Lower leg skin (tissue), 4 donors: ENCODE data around the gene STUM. TPM values are rescaled to one million over a fixed set of nuclear protein-coding genes. Genes with fewer than 3 reads are reported as not detected.
A peak's percentile ranks its signal among the peaks of the same experiment; 100 is the strongest.
"Not testable (repeated sequence)": the region's sequence is repeated elsewhere in the genome, so short reads cannot be mapped to it uniquely, and the experiment has no call there.

Experiments
- DNase-seq, 2 donors: peaks; one replicate each; pipeline ENCODE4 v3.0.0-alpha.2; 2019; ENCODE audit warnings: low spot score in 2 of 2
- H3K4me3 ChIP-seq: fragments of 200-600 bp; sonication (generic); 2 replicates; pipeline ENCODE4 v1.5.1; 2017; ENCODE audit warnings: mild to moderate bottlenecking, low read depth; ENCODE audit not compliant: poor library complexity, severe bottlenecking
- CTCF ChIP-seq, 3 donors: fragments of 450-650 bp; IDR thresholded peaks; one replicate each; pipeline ENCODE4 v1.5.1; 2016; ENCODE audit warnings: antibody characterized with exemption in 3 of 3, mild to moderate bottlenecking in 3 of 3, moderate library complexity in 2 of 3
- POLR2A ChIP-seq, 2 donors: fragments of 450-650 bp; IDR thresholded peaks; one replicate each; pipeline ENCODE4 v1.6.1; 2016 to 2017; ENCODE audit warnings: antibody characterized with exemption in 2 of 2, mild to moderate bottlenecking in 1 of 2, moderate library complexity in 1 of 2
- WGBS, 2 donors: methylation state at CpG; one replicate each; pipeline ENCODE4 v1.1.5; 2018; 5-methylcytosine and 5-hydroxymethylcytosine counted together
- intact Hi-C: fragments of 100-400 bp; cut with DNase I; formaldehyde crosslinking; loops from one replicate; pipeline ENCODE4 v1.15.0; 2023; ENCODE audit warnings: low total_unique reads
- total RNA-seq, 4 donors: library from RNA; depleted of rRNA; stranded (reverse); fragments of >200 nt; gene quantifications; one replicate each; pipeline ENCODE4 v1.1.0, GENCODE V29; 2016

Gene STUM, protein sequence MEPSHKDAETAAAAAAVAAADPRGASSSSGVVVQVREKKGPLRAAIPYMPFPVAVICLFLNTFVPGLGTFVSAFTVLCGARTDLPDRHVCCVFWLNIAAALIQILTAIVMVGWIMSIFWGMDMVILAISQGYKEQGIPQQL
- 1 to 10 TPM; 1.0 to 6.6 (median 3.4) TPM for total RNA-seq

DNA sequence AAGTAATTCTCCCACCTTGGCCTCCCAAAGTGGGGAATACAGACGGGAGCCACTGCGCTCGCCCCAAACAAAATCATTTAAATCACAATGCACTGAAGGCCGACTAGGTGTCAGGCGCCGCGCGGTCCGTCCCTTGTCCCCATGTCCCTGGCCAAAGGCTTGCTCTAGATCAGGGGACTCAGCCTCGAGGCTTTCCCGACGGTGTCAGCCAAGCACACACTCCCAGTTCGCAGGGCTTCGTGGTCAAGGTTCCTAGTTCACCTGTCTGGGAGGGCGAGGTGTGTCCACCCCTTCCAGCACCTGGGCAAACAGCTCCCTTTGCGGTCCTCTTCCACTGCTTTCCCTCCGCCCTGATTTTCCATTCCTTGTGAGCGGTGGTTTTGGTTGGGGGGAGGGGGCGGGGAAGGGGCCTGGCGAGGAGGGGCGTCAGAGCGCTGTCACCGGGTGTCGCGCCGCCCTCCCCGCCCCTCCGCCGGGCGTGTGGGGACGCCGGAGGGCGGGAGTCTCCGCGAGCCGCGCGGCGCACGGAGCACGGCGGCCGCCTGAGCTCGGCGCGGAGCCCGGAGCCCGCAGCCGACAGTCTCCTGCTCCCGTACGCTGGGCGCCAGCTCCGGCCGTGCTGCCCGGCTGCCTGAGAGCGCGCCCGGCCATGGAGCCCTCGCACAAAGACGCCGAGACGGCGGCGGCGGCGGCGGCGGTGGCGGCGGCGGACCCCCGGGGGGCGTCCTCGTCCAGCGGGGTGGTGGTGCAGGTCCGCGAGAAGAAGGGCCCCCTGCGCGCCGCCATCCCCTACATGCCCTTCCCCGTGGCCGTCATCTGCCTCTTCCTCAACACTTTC, at the start of gene STUM:
Gene STUM (plus strand): TSS at position 509 of the 838 bp plus-strand sequence. CDS start 141 bp downstream, at position 650.
- intact Hi-C loops = no loop called here
- DNase-seq = no peak
- TF ChIP-seq CTCF (IDR thresholded peaks at IDR 0.05) (no peak), POLR2A (IDR thresholded peaks at IDR 0.05) (no peak)
- peak within 1 kb of the TSS; percentile 36 for H3K4me3 ChIP-seq
- WGBS, 2 donors = 1% methylated on average over 43 to 44 of the region's 82 CpGs

- WGBS, 2 donors = 87 to 92% methylated on average over 3 of the region's 3 CpGs
- intact Hi-C loops, DNase-seq, H3K4me3 ChIP-seq: not testable (repeated sequence)
Observed at GRCh38 chr1:226499699-226500098, 48.9 kb upstream of the STUM start.

DNA sequence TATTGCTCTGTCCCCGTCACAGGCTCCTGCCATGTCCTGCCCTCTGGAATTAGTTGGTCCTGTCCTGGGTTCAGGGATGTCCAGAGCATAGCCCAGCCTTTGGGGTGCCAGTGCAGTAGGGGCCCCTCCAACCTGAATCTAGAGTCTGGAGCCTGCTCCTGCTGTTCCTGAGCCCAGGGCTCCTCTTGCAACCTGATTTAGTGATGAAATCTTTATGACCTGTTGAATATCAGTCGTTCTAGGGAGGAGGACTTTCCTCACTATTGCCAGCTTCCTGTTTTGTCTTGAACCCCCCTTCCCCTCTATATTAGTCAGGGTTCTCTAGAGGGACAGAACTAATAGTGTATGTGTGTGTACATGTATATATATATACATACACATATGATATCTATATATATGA, 42.5 kb upstream of the STUM start:
- intact Hi-C loops = no loop called here
- 64 to 67% methylated on average over 2 of the region's 2 CpGs for WGBS, 2 donors
- no peak overlapping the region for H3K4me3 ChIP-seq
- TF ChIP-seq CTCF (IDR thresholded peaks at IDR 0.05) (no peak), POLR2A (IDR thresholded peaks at IDR 0.05) (no peak)
- DNase-seq = peak in 1 of 2 donors; percentile 64

DNA sequence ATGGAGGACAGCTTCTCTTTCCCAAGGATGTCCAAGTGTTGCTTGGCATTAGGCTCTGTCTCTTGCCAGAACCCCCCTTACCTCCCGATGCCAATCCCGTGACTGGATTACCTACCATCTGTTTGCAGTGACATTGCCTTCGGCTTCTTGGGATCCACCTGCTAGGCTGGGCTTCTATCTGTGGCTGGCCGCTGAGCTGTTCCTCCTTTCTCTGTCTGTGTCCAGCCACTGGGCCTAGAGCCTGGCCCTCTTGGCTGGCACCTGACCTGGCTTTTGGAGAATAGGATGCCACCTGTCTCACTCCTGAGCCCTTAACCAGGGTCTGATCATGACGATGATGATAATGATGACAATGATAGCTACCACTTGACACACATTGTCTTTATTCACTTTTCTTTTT, 41.6 kb upstream of the STUM start:
- DNase-seq = peak in 1 of 2 donors; percentile 54
- TF ChIP-seq POLR2A (IDR thresholded peaks at IDR 0.05) (no peak), CTCF (IDR thresholded peaks at IDR 0.05) (no peak)
- no peak overlapping the region for H3K4me3 ChIP-seq
- WGBS, 2 donors = 97% methylated on average over 5 of the region's 5 CpGs
- intact Hi-C loops = no loop called here

DNA sequence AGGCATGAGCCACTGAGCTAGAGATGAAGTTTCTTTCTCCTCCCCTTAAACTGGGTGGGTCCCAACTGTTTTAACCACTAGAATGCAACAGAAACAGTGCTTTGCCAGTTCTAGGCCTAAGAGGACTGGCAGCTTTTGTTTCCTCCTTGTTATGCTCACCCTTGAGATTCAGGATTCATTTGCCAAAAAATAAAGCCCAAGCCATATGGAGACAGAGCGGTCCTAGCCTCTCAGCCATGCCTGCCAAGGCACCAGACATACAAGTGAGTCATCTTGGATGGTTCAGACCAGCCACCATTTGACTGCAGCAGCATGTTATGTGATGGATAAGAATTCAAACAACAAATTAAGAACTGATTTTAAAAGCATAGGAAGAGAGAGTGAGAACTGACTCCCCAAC, 38.1 kb upstream of the STUM start:
- no peak for TF ChIP-seq POLR2A (IDR thresholded peaks at IDR 0.05)
- TF ChIP-seq CTCF (IDR thresholded peaks at IDR 0.05) = no peak
- H3K4me3 ChIP-seq = no peak overlapping the region
- 38 to 45% methylated on average over 1 of the region's 1 CpG for WGBS, 2 donors
- intact Hi-C loops = no loop called here
- DNase-seq = peak in 1 of 2 donors; percentile 62

- intact Hi-C loops = no loop called here
- peak in 1 of 2 donors; percentile 58 for DNase-seq
- TF ChIP-seq POLR2A (IDR thresholded peaks at IDR 0.05) (no peak), CTCF (IDR thresholded peaks at IDR 0.05) (no peak)
- H3K4me3 ChIP-seq = no peak overlapping the region
- 89 to 93% methylated on average over 3 of the region's 3 CpGs for WGBS, 2 donors
Observed at GRCh38 chr1:226511296-226511695, 37.3 kb upstream of the STUM start.
